Keratinocyte (primary cell): ENCODE results near the gene RTL1. TPM values are rescaled to one million over a fixed set of nuclear protein-coding genes. Genes with fewer than 3 reads are reported as not detected.
A peak's percentile ranks its signal among the peaks of the same experiment; 100 is the strongest.

Experiments used
- DNase-seq: peaks from one replicate; pipeline ENCODE4 v3.0.0-alpha.2; 2011; ENCODE audit warnings: low read depth, missing footprints, low spot score
- FAIRE-seq: peaks from 2 replicates; lab custom pipeline; 2011; peaks lifted over from hg19 to GRCh38; lab: Jason Lieb, UNC
- H2AFZ ChIP-seq: 2 replicates; pipeline ENCODE4 v1.6.0; 2012; ENCODE audit warnings: low read length, control low read depth, inconsistent platforms; ENCODE audit not compliant: control insufficient read depth
- H3K27ac ChIP-seq: 2 replicates; pipeline ENCODE4 v1.5.1; 2011; ENCODE audit warnings: low read length; ENCODE audit not compliant: control insufficient read depth, insufficient read depth
- H3K27me3 ChIP-seq: 3 replicates; pipeline ENCODE4 v1.6.0; 2011; ENCODE audit warnings: low read length; ENCODE audit not compliant: control insufficient read depth, insufficient read depth; ENCODE audit errors: extremely low read depth
- H3K36me3 ChIP-seq, 2 experiments: 2 replicates in 1 of 2; 3 replicates in 1 of 2; pipeline ENCODE4 v1.5.1; 2011; ENCODE audit warnings: low read length in 2 of 2, mild to moderate bottlenecking in 1 of 2; ENCODE audit not compliant: control insufficient read depth in 2 of 2, insufficient read depth in 2 of 2; ENCODE audit errors: extremely low read depth in 1 of 2
- H3K4me1 ChIP-seq: 3 replicates; pipeline ENCODE4 v1.5.1; 2011; ENCODE audit warnings: low read length; ENCODE audit not compliant: control insufficient read depth, insufficient read depth; ENCODE audit errors: extremely low read depth
- H3K4me2 ChIP-seq: 3 replicates; pipeline ENCODE4 v1.6.0; 2011; ENCODE audit warnings: low read depth, low read length; ENCODE audit not compliant: control insufficient read depth, insufficient read depth; ENCODE audit errors: extremely low read depth
- H3K4me3 ChIP-seq, 3 experiments: fragments of 200-600 bp in 1 of 3; sonication (generic) in 1 of 3; 2 replicates in 2 of 3; 3 replicates in 1 of 3; pipeline ENCODE4 v1.5.1; 2011 to 2016; ENCODE audit warnings: low read length in 3 of 3, mild to moderate bottlenecking in 3 of 3, control low read depth in 2 of 3, inconsistent platforms in 1 of 3, low read depth in 1 of 3, mixed read lengths in 1 of 3, mixed run types in 1 of 3, moderate library complexity in 1 of 3; ENCODE audit not compliant: control insufficient read depth in 2 of 3, insufficient read depth in 2 of 3; ENCODE audit errors: extremely low read depth in 1 of 3
- H3K79me2 ChIP-seq: 2 replicates; pipeline ENCODE4 v1.6.0; 2012; ENCODE audit warnings: low read length; ENCODE audit not compliant: control insufficient read depth, insufficient read depth
- H3K9ac ChIP-seq: 3 replicates; pipeline ENCODE4 v1.6.0; 2011; ENCODE audit warnings: low read length; ENCODE audit not compliant: control insufficient read depth, insufficient read depth; ENCODE audit errors: extremely low read depth
- H3K9me1 ChIP-seq: 3 replicates; pipeline ENCODE4 v1.6.0; 2011; ENCODE audit warnings: low read length; ENCODE audit not compliant: control insufficient read depth, insufficient read depth; ENCODE audit errors: extremely low read depth
- H3K9me3 ChIP-seq: 2 replicates; pipeline ENCODE4 v1.5.1; 2012; ENCODE audit warnings: low read depth, low read length; ENCODE audit not compliant: control insufficient read depth
- H4K20me1 ChIP-seq: 3 replicates; pipeline ENCODE4 v1.6.0; 2011; ENCODE audit warnings: low read length; ENCODE audit not compliant: control insufficient read depth, insufficient read depth; ENCODE audit errors: extremely low read depth
- EZH2 ChIP-seq: IDR thresholded peaks from one replicate; pipeline ENCODE4 v1.6.1; 2012; ENCODE audit warnings: inconsistent platforms, mild to moderate bottlenecking, low read length, moderate library complexity
- dilution Hi-C: fragments of 300-500 bp; cut with MboI; formaldehyde crosslinking; loops from one replicate; pipeline ENCODE4 v1.7.0; 2020; ENCODE audit warnings: low sequenced_read_pairs; ENCODE audit not compliant: extremely low pct_ligation_motif_present
- polyA plus RNA-seq, 5 experiments: library from polyadenylated mRNA; depleted of rRNA in 3 of 5; stranded (reverse) in 3 of 5; stranded (forward) in 1 of 5; unstranded in 1 of 5; fragments of >200 nt; gene quantifications; 1 replicate in 1 of 5; 2 replicates in 3 of 5; 3 replicates in 1 of 5; pipeline versions ENCODE4 v1.2.1 to v1.2.3, GENCODE V29; 2011 to 2012; ENCODE audit warnings: missing spikeins in 2 of 5, low read depth in 1 of 5, low replicate concordance in 1 of 5
- TF ChIP-seq, protein P1 (sequence below), 3 experiments: IDR thresholded peaks in 1 of 3; conservative IDR thresholded peaks in 1 of 3; optimal IDR thresholded peaks in 1 of 3; 2 replicates in 2 of 3; 3 replicates in 1 of 3; pipeline versions ENCODE3 to v1.5.1; 2011; ENCODE audit warnings: low read length in 3 of 3, mild to moderate bottlenecking in 3 of 3, moderate library complexity in 2 of 3, control low read depth in 1 of 3, inconsistent platforms in 1 of 3; ENCODE audit not compliant: insufficient read depth in 2 of 3; ENCODE audit errors: extremely low read depth in 1 of 3

The RTL1 gene
- polyA plus RNA-seq, 1 donor (not counting 4 experiments of a cell fraction or from before 2014, with no cell fraction given) = not detected

DNA sequence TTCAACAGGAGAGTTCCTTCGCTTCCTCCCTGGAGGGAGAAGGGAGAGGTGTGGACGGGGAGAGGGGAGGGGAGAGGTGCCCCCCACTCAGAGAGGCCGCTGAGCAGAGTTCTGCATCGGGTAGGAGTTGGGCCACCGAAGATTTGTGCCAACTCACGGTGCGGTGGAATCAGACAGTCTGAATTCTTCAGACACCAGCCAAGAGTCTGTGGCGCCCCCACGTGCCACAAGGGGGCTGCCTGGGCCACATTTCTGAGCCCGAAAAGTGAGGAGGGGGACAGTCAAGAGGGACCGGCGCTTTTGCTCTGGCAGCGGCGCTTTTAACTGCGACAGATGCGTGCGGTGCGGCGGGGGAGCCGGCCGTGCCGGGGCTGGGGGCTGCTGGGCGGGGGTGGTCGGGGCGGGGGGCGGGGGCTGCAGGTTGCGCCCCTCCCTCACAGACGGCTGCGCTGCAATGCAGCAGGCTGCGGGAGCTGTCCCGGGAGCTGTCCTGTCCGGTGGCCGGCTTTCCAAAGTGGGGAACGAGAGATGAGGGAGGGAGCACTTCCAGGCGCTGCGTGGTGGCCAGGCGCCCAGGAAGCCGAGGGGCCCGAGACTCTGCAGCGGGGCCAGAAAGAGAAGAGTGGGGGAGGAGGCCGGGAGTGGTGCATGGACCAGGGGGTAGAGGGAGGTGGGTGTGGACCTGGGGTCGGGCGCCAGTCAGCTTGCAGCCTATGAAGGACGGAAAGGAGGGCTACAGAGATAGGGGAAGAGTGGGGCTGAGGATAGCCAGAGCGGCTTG, 975 bp upstream of the RTL1 start:
- Histone ChIP-seq H3K79me2 (no peaks in the 10 kb centered on the region), H4K20me1 (no peaks in the 10 kb centered on the region), H3K9me3 (no peaks in the 10 kb centered on the region), H3K4me3 (no peak overlapping the region), H3K4me2 (no peak overlapping the region), H3K27me3 (peaks cover 15% of the 10 kb centered on the region), H3K27ac (no peak overlapping the region), H3K36me3 (no peaks in the 10 kb centered on the region), H2AFZ (no peak overlapping the region), H3K9ac (no peak overlapping the region), H3K4me1 (no peaks in the 10 kb centered on the region), H3K9me1 (no peaks in the 10 kb centered on the region)
- DNase-seq = no peak
- peak; percentile 8 for TF ChIP-seq EZH2
- TF ChIP-seq, protein P1, sequence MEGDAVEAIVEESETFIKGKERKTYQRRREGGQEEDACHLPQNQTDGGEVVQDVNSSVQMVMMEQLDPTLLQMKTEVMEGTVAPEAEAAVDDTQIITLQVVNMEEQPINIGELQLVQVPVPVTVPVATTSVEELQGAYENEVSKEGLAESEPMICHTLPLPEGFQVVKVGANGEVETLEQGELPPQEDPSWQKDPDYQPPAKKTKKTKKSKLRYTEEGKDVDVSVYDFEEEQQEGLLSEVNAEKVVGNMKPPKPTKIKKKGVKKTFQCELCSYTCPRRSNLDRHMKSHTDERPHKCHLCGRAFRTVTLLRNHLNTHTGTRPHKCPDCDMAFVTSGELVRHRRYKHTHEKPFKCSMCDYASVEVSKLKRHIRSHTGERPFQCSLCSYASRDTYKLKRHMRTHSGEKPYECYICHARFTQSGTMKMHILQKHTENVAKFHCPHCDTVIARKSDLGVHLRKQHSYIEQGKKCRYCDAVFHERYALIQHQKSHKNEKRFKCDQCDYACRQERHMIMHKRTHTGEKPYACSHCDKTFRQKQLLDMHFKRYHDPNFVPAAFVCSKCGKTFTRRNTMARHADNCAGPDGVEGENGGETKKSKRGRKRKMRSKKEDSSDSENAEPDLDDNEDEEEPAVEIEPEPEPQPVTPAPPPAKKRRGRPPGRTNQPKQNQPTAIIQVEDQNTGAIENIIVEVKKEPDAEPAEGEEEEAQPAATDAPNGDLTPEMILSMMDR (optimal IDR thresholded peaks at IDR 0.05 in 1 of 3, IDR thresholded peaks at IDR 0.05 in 1 of 3, conservative IDR thresholded peaks at IDR 0.05 in 1 of 3; ENCODE audit: extremely low read depth in 1 of 3, insufficient read depth in 2 of 3, low read length in 3 of 3) = peak in 2 of 3 experiments; percentile 13 to 25
- no peak for FAIRE-seq
- dilution Hi-C loops = no loop called here

DNA sequence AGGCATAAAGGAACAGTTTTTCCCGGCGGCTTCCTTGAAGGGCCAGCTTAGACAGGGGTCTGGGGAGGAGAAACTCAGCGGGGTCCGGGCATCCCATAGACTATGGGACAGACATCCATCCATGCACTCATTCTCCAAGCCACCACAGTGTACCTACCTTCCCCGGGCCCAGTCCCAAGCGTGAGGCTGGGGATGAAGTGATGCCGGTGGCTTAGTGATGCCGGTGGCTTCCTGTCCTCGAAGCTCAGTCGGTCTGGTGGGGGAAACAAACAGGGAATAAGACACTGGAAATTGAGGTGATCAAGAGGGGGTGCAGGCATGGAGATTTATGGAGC, 421 bp downstream of the RTL1 start:
- Histone ChIP-seq H3K9ac (no peak overlapping the region), H3K4me2 (no peak overlapping the region), H2AFZ (no peak overlapping the region), H4K20me1 (no peaks in the 10 kb centered on the region), H3K9me1 (no peaks in the 10 kb centered on the region), H3K27me3 (peaks cover 15% of the 10 kb centered on the region), H3K9me3 (no peaks in the 10 kb centered on the region), H3K4me3 (no peak overlapping the region), H3K36me3 (no peaks in the 10 kb centered on the region), H3K27ac (no peak overlapping the region), H3K4me1 (no peaks in the 10 kb centered on the region), H3K79me2 (no peaks in the 10 kb centered on the region)
- dilution Hi-C loops = no loop called here
- FAIRE-seq = no peak
- DNase-seq = no peak
- no peak for TF ChIP-seq EZH2
- TF ChIP-seq, protein P1 (optimal IDR thresholded peaks at IDR 0.05 in 1 of 3, IDR thresholded peaks at IDR 0.05 in 1 of 3, conservative IDR thresholded peaks at IDR 0.05 in 1 of 3; ENCODE audit: extremely low read depth in 1 of 3, insufficient read depth in 2 of 3, low read length in 3 of 3) = no peak
